ENCODE measurements around the gene MATCAP1. TPM values are rescaled to one million over a fixed set of nuclear protein-coding genes. Genes with fewer than 3 reads are reported as not detected.

Gene MATCAP1
- 10 to 100 TPM; 24.0 to 43.0 TPM for total RNA-seq

GRCh38 chr16:67183627-67184452, at the start of gene MATCAP1:
Gene MATCAP1 (minus strand): TSS chr16:67183963. CDS start chr16:67180610, 3,353 bp downstream.
- H3K4me3 ChIP-seq: peak within 1 kb of the TSS; percentile 67
- no peaks in the 10 kb centered on the region for H3K9me3 ChIP-seq
- no peaks in the 10 kb centered on the region for H3K27me3 ChIP-seq
- no peak for TF ChIP-seq CTCF (IDR thresholded peaks at IDR 0.05)
- DNase-seq: peak; percentile 97
- H3K27ac ChIP-seq: peak within 1 kb of the TSS; percentile 92
- intact Hi-C loops (cut with DNase I): loop anchor here (10.0 kb wide), 1 partner anchor 209 kb away; no protein-coding TSS in a partner anchor
- H3K4me1 ChIP-seq: peaks cover 13% of the 10 kb centered on the region
- H3K36me3 ChIP-seq: no peaks in the 10 kb centered on the region
- H3K9ac ChIP-seq (ENCODE audit: low read depth in 2 of 2, low read length in 2 of 2): peak within 1 kb of the TSS; percentile 66 to 77

- Histone ChIP-seq H3K9me3 (no peaks in the 10 kb centered on the region), H3K27ac (no peak overlapping the region), H3K36me3 (peaks cover 19% of the 10 kb centered on the region), H3K4me3 (no peak overlapping the region), H3K9ac (ENCODE audit: low read depth in 2 of 2, low read length in 2 of 2) (no peak overlapping the region), H3K4me1 (peaks cover 3% of the 10 kb centered on the region), H3K27me3 (no peaks in the 10 kb centered on the region)
- no peak for DNase-seq
- intact Hi-C loops (cut with DNase I): no loop called here
- TF ChIP-seq CTCF (IDR thresholded peaks at IDR 0.05): no peak
These were observed 47.3 kb upstream of the MATCAP1 start for GRCh38 chr16:67230809-67231660.

GRCh38 chr16:67229906-67230808, 46.4 kb upstream of the MATCAP1 start:
- intact Hi-C loops (cut with DNase I): no loop called here
- Histone ChIP-seq H3K9me3 (no peaks in the 10 kb centered on the region), H3K36me3 (peaks cover 19% of the 10 kb centered on the region), H3K9ac (ENCODE audit: low read depth in 2 of 2, low read length in 2 of 2) (no peak overlapping the region), H3K4me1 (peaks cover 3% of the 10 kb centered on the region), H3K27ac (no peak overlapping the region), H3K4me3 (no peak overlapping the region), H3K27me3 (no peaks in the 10 kb centered on the region)
- DNase-seq: no peak
- no peak for TF ChIP-seq CTCF (IDR thresholded peaks at IDR 0.05)

GRCh38 chr16:67228905-67229304, 45.1 kb upstream of the MATCAP1 start:
- DNase-seq: no peak
- intact Hi-C loops (cut with DNase I): no loop called here
- peaks cover 19% of the 10 kb centered on the region for H3K36me3 ChIP-seq

More at GRCh38 chr16:67228905-67229304, 45.1 kb upstream of the MATCAP1 start:
- Histone ChIP-seq H3K9me3 (no peaks in the 10 kb centered on the region), H3K27ac (no peak overlapping the region), H3K9ac (ENCODE audit: low read depth in 2 of 2, low read length in 2 of 2) (no peak overlapping the region), H3K4me1 (peaks cover 3% of the 10 kb centered on the region), H3K27me3 (no peaks in the 10 kb centered on the region), H3K4me3 (no peak overlapping the region)
- no peak for TF ChIP-seq CTCF (IDR thresholded peaks at IDR 0.05)
